GM18861 (cell line): ENCODE measurements around the gene COL8A1.
"Not testable (repeated sequence)": the region's sequence is repeated elsewhere in the genome, so short reads cannot be mapped to it uniquely, and the experiment has no call there.

Experiments used
- ATAC-seq: cut with Tn5 transposase; IDR thresholded peaks from one replicate; pipeline ENCODE4 v1.9.1; 2021; ENCODE audit not compliant: unreplicated experiment

COL8A1 gene

DNA sequence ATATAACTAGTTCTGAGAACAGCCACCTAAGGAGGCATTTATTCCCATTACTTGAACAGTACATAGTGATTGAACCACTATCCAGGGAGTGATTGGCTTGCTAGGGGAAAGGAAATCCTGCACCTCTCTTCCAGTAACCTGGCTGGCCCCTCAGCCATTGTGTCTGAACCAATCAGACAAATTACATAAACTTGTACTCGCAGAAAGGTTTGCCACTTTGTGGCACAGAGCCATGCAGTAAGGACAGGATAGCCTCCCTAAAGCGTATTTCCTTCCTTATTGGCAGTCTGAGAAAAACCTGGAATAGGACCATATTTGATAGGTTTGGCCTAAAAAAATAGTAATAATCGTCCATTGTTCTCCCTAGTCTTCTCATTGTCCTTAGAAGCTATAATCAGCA, 198.3 kb downstream of the COL8A1 start:
- ATAC-seq = no peak

DNA sequence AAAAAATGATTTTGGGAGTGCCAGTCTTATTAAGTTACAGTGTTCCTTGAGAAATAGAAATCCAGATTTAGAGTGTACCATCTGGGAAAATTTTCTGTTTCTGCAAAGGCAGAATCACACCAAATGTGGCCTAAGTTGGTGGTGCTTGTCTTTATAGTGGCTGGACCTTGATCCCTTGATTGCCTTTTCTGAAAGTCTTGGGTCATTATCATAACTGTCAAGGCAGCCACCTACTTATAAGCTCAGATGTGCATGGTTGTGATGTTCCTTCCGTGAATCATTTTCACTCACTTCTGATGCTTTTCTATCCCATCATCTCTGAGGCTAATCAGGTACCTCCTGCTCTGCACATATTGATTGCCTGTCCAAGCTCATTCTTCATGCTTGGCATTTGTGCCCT, 199.3 kb downstream of the COL8A1 start:
- ATAC-seq = no peak

DNA sequence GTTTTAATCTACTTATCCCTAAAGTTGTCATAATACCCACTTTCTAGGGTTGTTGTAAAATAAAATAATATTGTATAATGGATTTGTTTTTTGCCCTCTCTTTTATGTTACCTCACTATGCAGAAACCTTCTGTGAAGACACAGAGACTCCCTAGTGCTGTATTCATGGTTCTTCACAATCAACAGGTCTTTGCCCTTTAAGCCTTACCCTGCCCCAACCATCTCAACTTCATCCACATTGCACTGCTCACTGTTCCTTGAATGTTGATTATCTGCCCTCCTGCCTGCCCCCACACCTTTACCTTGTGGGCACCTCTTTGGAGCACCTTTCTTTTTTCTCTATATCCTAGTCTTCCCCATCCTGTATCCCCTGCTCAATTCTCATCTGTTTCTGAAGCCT, 200.4 kb downstream of the COL8A1 start:
- no peak for ATAC-seq

DNA sequence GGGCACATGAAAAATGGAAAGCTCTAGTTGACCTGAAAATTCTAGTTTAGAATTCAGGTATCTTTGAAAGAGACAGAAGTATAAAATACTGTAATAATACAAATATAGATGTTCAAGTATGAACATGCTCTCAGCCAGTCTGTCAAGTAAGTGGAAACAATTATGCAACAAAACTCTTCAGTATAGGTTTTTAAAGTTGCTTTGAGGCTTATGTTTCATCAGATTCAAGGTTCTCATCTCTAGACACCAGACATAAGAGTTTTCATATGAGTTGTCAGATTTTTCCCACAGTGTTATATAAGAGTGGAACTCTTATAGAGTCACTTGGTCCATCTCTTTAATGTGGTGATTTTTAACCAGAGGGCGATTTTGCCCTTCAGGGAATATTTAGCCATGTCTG, 201.2 kb downstream of the COL8A1 start:
- no peak for ATAC-seq

DNA sequence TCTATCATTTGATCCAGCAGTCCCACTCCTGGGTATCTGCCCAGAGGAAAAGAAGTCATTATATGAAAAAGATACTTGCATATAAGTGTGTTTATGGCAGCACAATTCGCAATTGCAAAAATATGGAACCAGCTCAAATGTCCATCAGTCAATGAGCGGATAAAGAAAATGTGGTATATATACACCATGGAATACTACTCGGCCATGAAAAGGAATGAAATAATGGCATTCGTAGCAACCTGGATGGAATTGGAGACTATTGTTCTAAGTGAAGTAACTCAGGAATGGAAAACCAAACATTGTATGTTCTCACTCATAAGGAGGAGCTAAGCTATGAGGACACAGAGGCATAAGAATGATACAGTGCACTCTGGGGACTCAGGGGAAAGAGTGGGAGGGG, 203.6 kb downstream of the COL8A1 start:
- ATAC-seq = not testable (repeated sequence)

DNA sequence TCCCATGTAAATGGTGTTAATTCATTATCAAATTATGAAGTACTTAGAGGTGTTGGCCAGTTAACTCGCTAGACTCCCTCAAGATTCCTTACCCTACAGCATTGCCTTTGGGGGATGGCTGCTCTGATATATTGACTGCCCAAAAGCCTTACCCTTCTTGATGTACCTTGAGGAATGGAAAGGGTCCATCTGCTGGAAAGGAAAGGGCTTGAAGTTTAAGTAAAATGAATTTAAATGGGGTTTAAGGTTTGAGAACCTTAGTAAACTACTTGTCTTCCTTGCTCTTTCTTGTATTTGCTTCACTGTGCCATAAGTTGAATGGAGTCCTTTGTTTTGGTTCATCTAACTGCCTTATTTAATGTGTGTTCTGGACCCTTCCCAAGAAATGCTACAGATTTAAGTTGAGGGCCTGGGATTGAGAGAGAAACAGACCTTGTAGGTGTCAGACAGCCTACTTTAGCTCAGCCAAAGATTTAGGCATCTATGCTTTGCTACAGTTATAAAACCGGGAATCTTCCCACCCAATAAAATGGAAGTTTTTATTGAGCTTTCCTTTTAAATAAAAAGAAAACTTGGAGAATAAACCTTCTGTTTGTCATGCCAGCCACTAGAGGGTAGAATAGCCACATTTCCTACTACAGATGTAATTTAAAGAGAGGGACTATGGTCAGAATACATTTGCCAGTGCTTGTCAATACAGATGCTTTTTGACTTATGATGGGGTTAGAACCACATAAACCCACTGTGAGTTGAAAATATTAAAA, 204.6 kb downstream of the COL8A1 start:
- ATAC-seq = peak; percentile 69

DNA sequence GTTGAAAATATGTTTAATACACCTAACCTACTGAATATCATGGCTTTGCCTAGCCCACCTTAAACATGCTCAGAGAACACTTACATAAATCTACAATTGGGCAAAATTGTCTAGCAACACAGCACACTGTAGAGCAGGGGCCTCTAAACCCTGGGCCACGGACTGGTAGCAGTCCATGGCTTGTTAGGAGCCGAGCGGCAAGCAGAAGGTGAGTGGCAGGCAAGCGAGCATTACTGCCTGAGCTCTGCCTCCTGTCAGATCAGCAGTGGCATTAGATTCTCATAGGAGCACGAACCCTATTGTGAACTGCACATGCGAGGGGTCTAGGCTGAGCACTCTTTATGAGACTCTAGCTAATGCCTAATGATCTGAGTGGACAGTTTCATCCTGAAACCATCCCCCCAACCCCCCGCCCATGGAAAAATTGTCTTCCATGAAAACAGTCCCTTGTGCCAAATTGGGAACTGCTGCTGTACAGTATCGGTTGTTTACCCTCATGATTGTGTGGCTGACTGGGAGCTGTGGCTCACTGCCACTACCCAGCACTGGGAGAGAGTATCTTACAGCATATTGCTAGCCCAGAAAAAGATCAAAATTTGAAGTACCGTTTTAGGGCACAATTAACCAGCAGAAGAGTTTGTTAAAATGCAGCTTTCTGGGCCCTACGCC, 205.3 kb downstream of the COL8A1 start:
- peak; percentile 19 for ATAC-seq

DNA sequence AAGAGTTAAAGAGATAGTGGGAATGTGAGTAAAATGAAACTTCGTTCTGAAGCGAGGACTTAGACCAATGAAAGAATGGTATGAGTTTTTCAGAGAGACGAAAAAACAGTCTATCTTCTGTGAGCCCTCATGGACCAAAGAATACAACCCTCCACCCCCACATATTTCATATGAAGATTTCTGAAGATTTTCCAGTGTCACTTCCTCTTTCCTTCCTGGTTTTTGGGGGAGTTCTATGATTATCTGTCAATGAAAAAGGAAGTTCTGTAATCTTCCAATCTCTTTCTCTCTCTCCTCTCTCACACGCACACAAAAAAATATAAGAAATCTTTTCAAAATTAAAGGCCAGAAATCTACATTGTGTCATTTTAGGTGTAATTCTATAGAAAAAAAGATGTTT, 206.9 kb downstream of the COL8A1 start:
- ATAC-seq = no peak

DNA sequence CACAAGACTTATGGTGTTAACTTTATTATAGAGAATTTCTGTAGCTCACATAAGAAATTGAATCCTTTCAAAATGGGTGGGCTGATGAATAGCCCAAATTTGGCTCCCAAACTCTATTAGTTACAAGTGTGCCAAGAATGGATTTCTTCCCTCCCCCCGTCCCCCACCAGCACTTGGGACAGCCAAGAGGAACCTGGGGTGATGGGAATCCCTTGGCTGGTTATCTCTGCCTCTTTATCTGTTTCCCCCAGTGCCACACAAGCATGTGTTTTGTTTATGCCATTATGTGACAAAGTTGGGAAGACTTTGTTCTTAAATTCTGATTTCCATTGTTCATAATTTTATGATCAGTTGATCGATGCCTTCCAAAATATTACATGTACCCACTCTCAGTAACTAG, 207.6 kb downstream of the COL8A1 start:
- no peak for ATAC-seq

DNA sequence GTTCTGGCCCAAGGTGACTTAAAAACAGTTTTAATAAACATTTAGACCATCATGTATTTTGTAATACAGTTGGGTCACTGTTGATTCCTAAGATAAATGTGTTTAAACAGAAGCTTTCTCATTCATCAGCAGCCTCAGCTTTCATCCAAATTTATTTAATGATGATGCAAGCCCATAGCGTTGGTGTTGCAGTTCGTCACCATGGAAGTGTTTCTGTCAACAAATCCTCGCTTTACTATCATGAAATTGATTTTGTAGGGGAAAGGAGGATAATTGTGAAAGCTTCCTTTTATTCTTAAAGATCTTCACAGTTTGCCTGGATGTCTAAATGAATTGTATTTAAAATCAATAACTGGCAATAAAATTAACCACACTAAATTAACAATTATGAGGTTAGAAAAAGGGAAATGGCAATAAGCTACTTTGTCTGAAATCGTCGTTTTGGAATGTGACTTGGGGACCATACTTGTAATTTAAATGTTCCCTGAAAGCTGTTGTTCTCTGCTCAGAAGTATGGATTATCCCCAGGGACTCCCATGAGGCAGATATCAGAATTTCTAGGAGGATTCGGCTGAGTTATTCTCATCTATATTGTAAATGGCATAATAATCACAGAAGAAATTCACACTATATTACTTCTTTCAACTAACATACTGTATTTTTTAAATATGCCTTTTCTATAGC, 208.2 kb downstream of the COL8A1 start:
- no peak for ATAC-seq

DNA sequence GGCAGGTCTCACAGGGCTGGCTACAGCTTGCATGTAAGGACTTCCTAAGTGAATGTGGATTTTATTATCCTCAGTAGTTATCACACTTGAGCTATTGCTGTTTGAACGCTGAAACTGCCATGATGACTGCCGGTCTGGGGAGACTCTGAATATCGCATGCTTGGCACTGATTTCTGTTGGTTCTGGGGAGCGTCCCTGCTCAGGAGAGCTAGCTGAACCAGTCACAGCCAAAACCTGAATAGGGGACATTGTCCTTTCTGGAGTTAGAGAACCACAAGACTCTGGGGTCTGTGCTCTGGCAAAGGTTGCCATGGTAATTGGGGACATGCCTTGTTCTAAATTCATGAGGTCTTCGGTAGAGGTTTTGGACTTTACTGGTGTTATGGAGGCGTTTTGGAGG, 210.0 kb downstream of the COL8A1 start:
- ATAC-seq = no peak
